ENCODE results near the gene CHID1. TPM values are rescaled to one million over a fixed set of nuclear protein-coding genes. Genes with fewer than 3 reads are reported as not detected.
A peak's percentile ranks its signal among the peaks of the same experiment; 100 is the strongest.

CHID1 gene
- total and polyA plus RNA-seq, 2 experiments from 2014 or later: 54.1 to 67.3 TPM

DNA sequence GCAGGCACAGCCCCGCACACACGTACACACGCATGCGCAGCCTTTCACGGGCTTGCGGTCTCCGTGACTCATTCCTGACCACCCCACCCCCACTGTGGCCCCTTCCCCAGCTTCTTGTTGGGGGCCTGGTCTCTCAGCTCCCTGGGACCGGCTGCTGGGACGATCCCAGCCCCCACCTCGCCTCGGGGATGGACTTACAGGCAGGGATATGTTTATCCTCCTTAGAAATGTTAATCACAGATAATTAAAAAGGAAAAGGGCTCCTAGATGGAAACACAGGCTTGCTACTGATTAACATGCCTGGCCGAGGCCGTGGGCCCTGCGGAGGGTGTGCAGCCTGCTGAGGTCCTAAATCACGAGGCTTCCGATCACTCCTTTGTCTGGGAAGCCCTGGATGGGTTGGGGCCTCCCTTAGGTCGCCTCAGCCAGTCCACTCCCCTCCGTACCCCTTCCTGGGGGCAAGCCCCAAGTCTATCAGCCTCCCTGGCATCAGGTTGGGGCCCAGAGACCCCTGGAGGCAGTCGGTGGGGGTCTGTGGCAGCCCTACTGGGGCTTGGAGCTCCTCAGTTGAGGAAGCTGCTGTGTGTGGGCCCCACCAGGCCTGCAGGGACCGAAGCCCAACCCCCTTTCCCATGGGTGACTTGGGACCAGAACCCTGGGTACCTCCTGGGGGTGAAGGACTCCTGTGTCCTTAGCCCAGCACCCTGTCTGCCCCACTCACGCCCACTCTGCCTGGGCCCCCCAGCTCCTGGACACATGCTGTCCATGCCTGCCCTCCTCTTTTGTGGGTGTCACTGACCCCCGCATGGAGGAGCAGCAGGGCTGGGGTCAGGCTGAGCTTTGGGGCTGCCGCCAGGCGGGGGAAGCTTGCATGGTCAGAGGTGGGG is 47.3 kb downstream of the CHID1 start:
- peak; percentile 15 for ATAC-seq

More for the DNA sequence above, 47.3 kb downstream of the CHID1 start:
- Mint-ChIP-seq H3K4me1 (peaks cover 23% of the 10 kb centered on the region), H3K36me3 (ENCODE audit: low read depth) (peaks cover 3% of the 10 kb centered on the region; the same call in 1 of the 3 replicates), H3K27ac (peak overlapping the region; percentile 59; the same call in 1 of the 2 replicates), H3K4me3 (peak overlapping the region; percentile 50), H3K27me3 (ENCODE audit: insufficient read depth, low read depth, poor library complexity) (peaks cover 36% of the 10 kb centered on the region), H3K9me3 (no peaks in the 10 kb centered on the region; the same call in 2 of the 3 replicates)
- Histone ChIP-seq H3F3A (replicated peaks; ENCODE audit: low read depth) (peaks cover 23% of the 10 kb centered on the region), H3K36me3 (ENCODE audit: insufficient read depth) (no peaks in the 10 kb centered on the region), H3K79me2 (replicated peaks; ENCODE audit: insufficient read depth) (no peaks in the 10 kb centered on the region), H3K9me2 (ENCODE audit: insufficient read depth) (no peaks in the 10 kb centered on the region), H3K4me3 (peak overlapping the region; percentile 34; the same call in 1 of the 2 replicates), H3K27me3 (ENCODE audit: insufficient read depth) (no peaks in the 10 kb centered on the region), H2AFZ (no peak overlapping the region), H3K27ac (ENCODE audit: low read depth) (peak overlapping the region; percentile 45; the same call in 1 of the 2 replicates), H3K4me1 (ENCODE audit: insufficient read depth) (peaks cover 14% of the 10 kb centered on the region; the same call in 1 of the 2 replicates), H4K20me1 (replicated peaks; ENCODE audit: insufficient read depth) (peaks cover 39% of the 10 kb centered on the region), H3K4me2 (peak overlapping the region; percentile 71)
- TF ChIP-seq ZNF331 (CRISPR knock-in tag; IDR thresholded peaks at IDR 0.05; ENCODE audit: low read depth) (no peak), ZNF114 (CRISPR knock-in tag; IDR thresholded peaks at IDR 0.05) (no peak), JUNB (IDR thresholded peaks at IDR 0.05; ENCODE audit: unreplicated experiment) (no peak), POLR2AphosphoS5 (IDR thresholded peaks at IDR 0.05; ENCODE audit: low read depth) (no peak; the same call in 1 of the 2 replicates), ZNF462 (CRISPR knock-in tag; IDR thresholded peaks at IDR 0.05) (no peak), NANOG (IDR thresholded peaks at IDR 0.05; ENCODE audit: borderline replicate concordance) (no peak)
- TF ChIP-seq, protein P1, sequence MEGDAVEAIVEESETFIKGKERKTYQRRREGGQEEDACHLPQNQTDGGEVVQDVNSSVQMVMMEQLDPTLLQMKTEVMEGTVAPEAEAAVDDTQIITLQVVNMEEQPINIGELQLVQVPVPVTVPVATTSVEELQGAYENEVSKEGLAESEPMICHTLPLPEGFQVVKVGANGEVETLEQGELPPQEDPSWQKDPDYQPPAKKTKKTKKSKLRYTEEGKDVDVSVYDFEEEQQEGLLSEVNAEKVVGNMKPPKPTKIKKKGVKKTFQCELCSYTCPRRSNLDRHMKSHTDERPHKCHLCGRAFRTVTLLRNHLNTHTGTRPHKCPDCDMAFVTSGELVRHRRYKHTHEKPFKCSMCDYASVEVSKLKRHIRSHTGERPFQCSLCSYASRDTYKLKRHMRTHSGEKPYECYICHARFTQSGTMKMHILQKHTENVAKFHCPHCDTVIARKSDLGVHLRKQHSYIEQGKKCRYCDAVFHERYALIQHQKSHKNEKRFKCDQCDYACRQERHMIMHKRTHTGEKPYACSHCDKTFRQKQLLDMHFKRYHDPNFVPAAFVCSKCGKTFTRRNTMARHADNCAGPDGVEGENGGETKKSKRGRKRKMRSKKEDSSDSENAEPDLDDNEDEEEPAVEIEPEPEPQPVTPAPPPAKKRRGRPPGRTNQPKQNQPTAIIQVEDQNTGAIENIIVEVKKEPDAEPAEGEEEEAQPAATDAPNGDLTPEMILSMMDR (conservative IDR thresholded peaks at IDR 0.05; ENCODE audit: low read depth in 2 of 2): no peak
- TF ChIP-seq, protein P2, sequence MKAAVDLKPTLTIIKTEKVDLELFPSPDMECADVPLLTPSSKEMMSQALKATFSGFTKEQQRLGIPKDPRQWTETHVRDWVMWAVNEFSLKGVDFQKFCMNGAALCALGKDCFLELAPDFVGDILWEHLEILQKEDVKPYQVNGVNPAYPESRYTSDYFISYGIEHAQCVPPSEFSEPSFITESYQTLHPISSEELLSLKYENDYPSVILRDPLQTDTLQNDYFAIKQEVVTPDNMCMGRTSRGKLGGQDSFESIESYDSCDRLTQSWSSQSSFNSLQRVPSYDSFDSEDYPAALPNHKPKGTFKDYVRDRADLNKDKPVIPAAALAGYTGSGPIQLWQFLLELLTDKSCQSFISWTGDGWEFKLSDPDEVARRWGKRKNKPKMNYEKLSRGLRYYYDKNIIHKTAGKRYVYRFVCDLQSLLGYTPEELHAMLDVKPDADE (IDR thresholded peaks at IDR 0.05): no peak
- TF ChIP-seq, protein P3, sequence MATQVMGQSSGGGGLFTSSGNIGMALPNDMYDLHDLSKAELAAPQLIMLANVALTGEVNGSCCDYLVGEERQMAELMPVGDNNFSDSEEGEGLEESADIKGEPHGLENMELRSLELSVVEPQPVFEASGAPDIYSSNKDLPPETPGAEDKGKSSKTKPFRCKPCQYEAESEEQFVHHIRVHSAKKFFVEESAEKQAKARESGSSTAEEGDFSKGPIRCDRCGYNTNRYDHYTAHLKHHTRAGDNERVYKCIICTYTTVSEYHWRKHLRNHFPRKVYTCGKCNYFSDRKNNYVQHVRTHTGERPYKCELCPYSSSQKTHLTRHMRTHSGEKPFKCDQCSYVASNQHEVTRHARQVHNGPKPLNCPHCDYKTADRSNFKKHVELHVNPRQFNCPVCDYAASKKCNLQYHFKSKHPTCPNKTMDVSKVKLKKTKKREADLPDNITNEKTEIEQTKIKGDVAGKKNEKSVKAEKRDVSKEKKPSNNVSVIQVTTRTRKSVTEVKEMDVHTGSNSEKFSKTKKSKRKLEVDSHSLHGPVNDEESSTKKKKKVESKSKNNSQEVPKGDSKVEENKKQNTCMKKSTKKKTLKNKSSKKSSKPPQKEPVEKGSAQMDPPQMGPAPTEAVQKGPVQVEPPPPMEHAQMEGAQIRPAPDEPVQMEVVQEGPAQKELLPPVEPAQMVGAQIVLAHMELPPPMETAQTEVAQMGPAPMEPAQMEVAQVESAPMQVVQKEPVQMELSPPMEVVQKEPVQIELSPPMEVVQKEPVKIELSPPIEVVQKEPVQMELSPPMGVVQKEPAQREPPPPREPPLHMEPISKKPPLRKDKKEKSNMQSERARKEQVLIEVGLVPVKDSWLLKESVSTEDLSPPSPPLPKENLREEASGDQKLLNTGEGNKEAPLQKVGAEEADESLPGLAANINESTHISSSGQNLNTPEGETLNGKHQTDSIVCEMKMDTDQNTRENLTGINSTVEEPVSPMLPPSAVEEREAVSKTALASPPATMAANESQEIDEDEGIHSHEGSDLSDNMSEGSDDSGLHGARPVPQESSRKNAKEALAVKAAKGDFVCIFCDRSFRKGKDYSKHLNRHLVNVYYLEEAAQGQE (IDR thresholded peaks at IDR 0.05; ENCODE audit: unreplicated experiment): no peak
- DNase-seq (ENCODE audit: low spot score): no peak

Measured in GM23338 (cell line).